Activated T-cell treated with anti-CD3 and anti-CD28 coated beads, Interleukin-2, amount 50 U/mL, for 4 hours (primary cell): ENCODE measurements around the gene USP48. TPM values are rescaled to one million over a fixed set of nuclear protein-coding genes. Genes with fewer than 3 reads are reported as not detected.
"Not testable (repeated sequence)": the region's sequence is repeated elsewhere in the genome, so short reads cannot be mapped to it uniquely, and the experiment has no call there.

Source experiments
- ATAC-seq, 2 donors: fragments of 200-7000 bp; cut with Tn5 transposase; one replicate each; pipeline ENCODE4 v1.10.0; 2021
- DNase-seq: peaks from one replicate; pipeline ENCODE4 v3.0.0-alpha.2; 2020
- H3K27me3 Mint-ChIP-seq: one replicate; pipeline ENCODE4 v1.8.0; 2021; ENCODE audit warnings: low read depth, mixed read lengths
- H3K36me3 Mint-ChIP-seq: one replicate; pipeline ENCODE4 v1.8.0; 2022; ENCODE audit warnings: mixed read lengths; ENCODE audit not compliant: insufficient read depth
- H3K4me1 Mint-ChIP-seq: one replicate; pipeline ENCODE4 v1.8.0; 2021; ENCODE audit warnings: low read depth, mixed read lengths
- H3K4me3 Mint-ChIP-seq: one replicate; pipeline ENCODE4 v1.8.0; 2021; ENCODE audit warnings: mild to moderate bottlenecking, moderate library complexity, mixed read lengths
- H3K9me3 Mint-ChIP-seq: one replicate; pipeline ENCODE4 v1.8.0; 2021; ENCODE audit warnings: mixed read lengths
- total RNA-seq, 3 donors: library from RNA; stranded (reverse); gene quantifications; one replicate each; pipeline ENCODE4 v1.2.1, GENCODE V29; 2021

Gene USP48
- total RNA-seq, 3 donors from 2014 or later, result 49.0 to 52.2 (median 50.6) TPM

DNA sequence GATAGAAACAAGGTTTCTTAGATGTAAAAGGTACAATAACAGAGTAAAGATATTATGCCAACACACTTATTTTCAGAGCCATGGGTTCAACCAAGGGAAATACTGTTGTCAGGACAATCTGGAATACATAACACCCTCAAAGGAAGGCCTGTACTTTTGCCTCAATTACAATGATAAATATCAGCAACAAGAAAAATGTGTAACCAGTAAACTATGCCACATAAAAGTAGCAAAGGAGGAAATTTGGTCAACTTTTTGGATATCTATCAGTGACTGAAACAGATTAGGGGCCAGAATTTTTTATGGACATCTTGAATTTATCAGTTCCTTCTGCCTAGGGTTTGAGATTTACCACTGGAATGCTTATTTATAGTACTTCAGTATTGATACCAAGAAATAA, 89.2 kb downstream of the USP48 start:
- Mint-ChIP-seq H3K4me1 (no peaks in the 10 kb centered on the region), H3K27me3 (no peaks in the 10 kb centered on the region), H3K36me3 (peaks cover 37% of the 10 kb centered on the region), H3K4me3 (no peak overlapping the region), H3K9me3 (no peaks in the 10 kb centered on the region)
- ATAC-seq, result no peak
- no peak for DNase-seq

GRCh38 chr1:21691739-21692138, 91.2 kb downstream of the USP48 start:
- no peaks in the 10 kb centered on the region for H3K27me3 Mint-ChIP-seq
- H3K36me3 Mint-ChIP-seq, result peaks cover 45% of the 10 kb centered on the region
- H3K4me1 Mint-ChIP-seq, result no peaks in the 10 kb centered on the region
- no peak for DNase-seq
- H3K9me3 Mint-ChIP-seq, result no peaks in the 10 kb centered on the region
- no peak overlapping the region for H3K4me3 Mint-ChIP-seq
- ATAC-seq, result no peak

DNA sequence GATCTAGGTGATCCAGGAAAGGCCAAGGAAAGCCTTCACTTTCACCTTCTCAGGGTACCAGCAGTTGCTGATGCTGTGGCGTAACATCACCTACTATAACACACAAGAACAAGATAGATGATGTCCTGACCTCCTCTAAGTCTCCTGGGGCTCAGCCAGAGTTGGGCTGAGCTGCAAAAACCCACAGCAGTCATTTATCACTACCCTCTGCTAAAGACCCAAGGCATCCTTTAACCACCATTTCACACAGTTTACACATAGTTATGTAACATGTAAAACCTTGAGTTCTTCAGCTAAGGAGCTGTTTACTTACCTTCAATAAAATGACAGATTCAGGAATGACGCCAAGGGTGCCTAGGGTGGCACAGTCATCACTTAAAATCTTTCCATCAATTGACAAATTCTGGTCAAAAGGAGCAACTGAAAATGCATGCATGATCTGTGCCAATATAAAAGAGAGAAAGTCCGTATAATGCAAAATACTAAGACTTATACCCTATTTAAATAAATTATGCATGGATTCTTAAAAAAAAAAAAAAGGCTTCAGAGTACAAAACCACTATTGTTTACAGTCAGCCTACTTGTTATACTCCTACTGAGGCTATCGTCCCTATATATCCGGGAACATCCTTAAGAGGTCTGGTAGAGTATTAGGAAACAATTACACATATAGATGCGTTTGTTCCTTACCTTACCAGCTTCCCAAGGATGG, 93.1 kb downstream of the USP48 start:
- Mint-ChIP-seq H3K4me3 (no peak overlapping the region), H3K4me1 (no peaks in the 10 kb centered on the region), H3K9me3 (no peaks in the 10 kb centered on the region), H3K27me3 (no peaks in the 10 kb centered on the region), H3K36me3 (peaks cover 55% of the 10 kb centered on the region)
- no peak for DNase-seq
- ATAC-seq, result no peak

- ATAC-seq, result no peak
- no peak for DNase-seq
- no peaks in the 10 kb centered on the region for H3K27me3 Mint-ChIP-seq
- no peaks in the 10 kb centered on the region for H3K9me3 Mint-ChIP-seq
- no peak overlapping the region for H3K4me3 Mint-ChIP-seq
- H3K4me1 Mint-ChIP-seq, result no peaks in the 10 kb centered on the region
- H3K36me3 Mint-ChIP-seq, result peaks cover 49% of the 10 kb centered on the region
Observed at GRCh38 chr1:21687081-21687529, 95.8 kb downstream of the USP48 start.

DNA sequence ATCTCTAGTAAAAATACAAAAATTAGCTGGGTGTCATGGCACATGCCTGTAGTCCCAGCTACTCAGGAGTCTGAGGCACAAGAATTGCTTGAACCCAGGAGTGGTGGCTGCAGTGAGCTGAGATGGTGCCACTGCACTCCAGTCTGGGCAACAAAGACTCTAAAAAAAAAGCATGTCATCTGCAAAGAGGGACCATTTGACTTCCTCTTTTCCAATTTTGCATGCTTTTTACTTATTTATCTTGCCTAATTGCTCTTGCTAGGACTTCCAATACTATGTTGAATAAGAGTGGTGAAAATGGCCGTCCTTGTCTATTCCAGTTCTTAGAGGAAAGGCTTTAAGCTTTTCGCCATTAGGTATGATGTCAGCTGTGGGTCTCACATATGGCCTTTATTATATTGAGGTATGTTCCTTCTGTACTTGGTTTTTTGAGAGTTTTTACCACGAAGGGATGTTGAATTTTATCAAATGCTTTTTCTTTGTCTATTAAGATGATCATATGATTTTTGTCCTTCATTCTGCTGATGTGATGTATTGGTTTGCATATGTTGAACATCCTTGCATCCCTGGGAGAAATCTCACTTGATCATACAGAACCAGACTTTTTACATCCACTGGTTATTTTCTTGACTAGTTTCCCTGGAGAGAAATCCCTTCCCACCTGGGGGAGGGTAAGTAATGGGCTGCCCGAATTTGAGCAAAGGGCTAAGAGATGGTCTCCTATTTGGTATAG, 96.8 kb downstream of the USP48 start:
- no peak for DNase-seq
- Mint-ChIP-seq H3K27me3 (no peaks in the 10 kb centered on the region), H3K4me1 (no peaks in the 10 kb centered on the region), H3K9me3 (no peaks in the 10 kb centered on the region), H3K36me3 (peaks cover 50% of the 10 kb centered on the region), H3K4me3 (no peak overlapping the region)
- ATAC-seq, result no peak

GRCh38 chr1:21681426-21681825, 101.5 kb downstream of the USP48 start:
- Mint-ChIP-seq H3K4me3 (no peak overlapping the region), H3K36me3 (peaks cover 32% of the 10 kb centered on the region), H3K27me3 (no peaks in the 10 kb centered on the region), H3K9me3 (no peaks in the 10 kb centered on the region), H3K4me1 (no peaks in the 10 kb centered on the region)
- ATAC-seq (no peak), DNase-seq (no peak)

GRCh38 chr1:21680918-21681317, 102.0 kb downstream of the USP48 start:
- no peak overlapping the region for H3K4me3 Mint-ChIP-seq
- no peaks in the 10 kb centered on the region for H3K27me3 Mint-ChIP-seq
- no peaks in the 10 kb centered on the region for H3K4me1 Mint-ChIP-seq
- no peaks in the 10 kb centered on the region for H3K9me3 Mint-ChIP-seq
- no peak for DNase-seq
- peaks cover 28% of the 10 kb centered on the region for H3K36me3 Mint-ChIP-seq
- no peak for ATAC-seq

- DNase-seq, result no peak
- no peak for ATAC-seq
Observed at GRCh38 chr1:21680381-21680780, 102.6 kb downstream of the USP48 start.

GRCh38 chr1:21677168-21677567, 105.8 kb downstream of the USP48 start:
- no peaks in the 10 kb centered on the region for H3K9me3 Mint-ChIP-seq
- H3K4me3 Mint-ChIP-seq, result no peak overlapping the region
- H3K4me1 Mint-ChIP-seq, result no peaks in the 10 kb centered on the region
- H3K36me3 Mint-ChIP-seq, result peaks cover 13% of the 10 kb centered on the region
- H3K27me3 Mint-ChIP-seq, result no peaks in the 10 kb centered on the region
- DNase-seq, result no peak
- no peak for ATAC-seq

More at GRCh38 chr1:21680381-21680780, 102.6 kb downstream of the USP48 start:
- no peaks in the 10 kb centered on the region for H3K9me3 Mint-ChIP-seq
- H3K27me3 Mint-ChIP-seq, result no peaks in the 10 kb centered on the region
- no peak overlapping the region for H3K4me3 Mint-ChIP-seq
- H3K4me1 Mint-ChIP-seq, result no peaks in the 10 kb centered on the region
- H3K36me3 Mint-ChIP-seq, result peaks cover 24% of the 10 kb centered on the region

GRCh38 chr1:21674957-21675356, 108.0 kb downstream of the USP48 start:
- Mint-ChIP-seq H3K4me3 (no peak overlapping the region), H3K9me3 (no peaks in the 10 kb centered on the region), H3K27me3 (no peaks in the 10 kb centered on the region), H3K4me1 (no peaks in the 10 kb centered on the region), H3K36me3 (peaks cover 8% of the 10 kb centered on the region)
- ATAC-seq, result no peak
- no peak for DNase-seq

DNA sequence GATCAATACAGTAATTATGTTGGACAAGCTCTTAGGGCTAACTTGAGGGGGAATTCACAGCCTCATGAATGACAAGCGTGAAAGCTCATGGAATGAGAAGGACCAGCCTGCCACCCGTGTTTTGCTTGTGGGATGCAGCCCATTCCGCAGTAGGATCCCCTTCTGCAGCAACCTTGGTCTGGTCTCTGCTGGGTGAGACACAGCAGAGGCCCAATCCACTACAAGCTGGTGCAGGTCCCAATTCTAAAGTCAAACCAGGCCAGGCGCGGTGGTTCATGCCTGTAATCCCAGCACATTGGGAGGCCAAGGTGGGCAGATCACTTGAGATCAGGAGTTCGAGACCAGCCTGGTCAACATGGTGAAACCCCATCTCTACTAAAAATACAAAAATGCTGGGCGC, 109.1 kb downstream of the USP48 start:
- H3K4me3 Mint-ChIP-seq, ATAC-seq, H3K9me3 Mint-ChIP-seq, H3K4me1 Mint-ChIP-seq, H3K27me3 Mint-ChIP-seq, H3K36me3 Mint-ChIP-seq, DNase-seq: not testable (repeated sequence)

GRCh38 chr1:21673277-21673780, 109.6 kb downstream of the USP48 start:
- Mint-ChIP-seq H3K4me3 (no peak overlapping the region), H3K4me1 (peaks cover 1% of the 10 kb centered on the region), H3K36me3 (peaks cover 1% of the 10 kb centered on the region), H3K9me3 (no peaks in the 10 kb centered on the region), H3K27me3 (peaks cover under 1% of the 10 kb centered on the region)
- ATAC-seq (no peak), DNase-seq (no peak)

GRCh38 chr1:21672478-21673276, 110.3 kb downstream of the USP48 start:
- H3K4me3 Mint-ChIP-seq, result no peak overlapping the region
- peaks cover 3% of the 10 kb centered on the region for H3K4me1 Mint-ChIP-seq
- no peak for ATAC-seq
- no peaks in the 10 kb centered on the region for H3K9me3 Mint-ChIP-seq
- peaks cover 7% of the 10 kb centered on the region for H3K27me3 Mint-ChIP-seq
- DNase-seq, result no peak
- H3K36me3 Mint-ChIP-seq, result no peaks in the 10 kb centered on the region

GRCh38 chr1:21671915-21672314, 111.0 kb downstream of the USP48 start:
- DNase-seq, result no peak
- H3K9me3 Mint-ChIP-seq, result no peaks in the 10 kb centered on the region
- no peaks in the 10 kb centered on the region for H3K36me3 Mint-ChIP-seq
- peaks cover 3% of the 10 kb centered on the region for H3K4me1 Mint-ChIP-seq
- peaks cover 14% of the 10 kb centered on the region for H3K27me3 Mint-ChIP-seq
- ATAC-seq, result no peak
- H3K4me3 Mint-ChIP-seq, result no peak overlapping the region
